Mucosa of descending colon (tissue), 3 donors: ENCODE results near the gene SRBD1. TPM values are rescaled to one million over a fixed set of nuclear protein-coding genes. Genes with fewer than 3 reads are reported as not detected.

Source experiments
- ATAC-seq: fragments of 200-7000 bp; cut with Tn5 transposase; one replicate; pipeline ENCODE4 v1.9.1; 2020; ENCODE audit warnings: mild to moderate bottlenecking, moderate library complexity
- DNase-seq, 3 donors: peaks; one replicate each; pipeline ENCODE4 v3.0.0-alpha.2; 2020
- H3K36me3 ChIP-seq: fragments of 200-600 bp; one replicate; pipeline ENCODE4 v1.8.0; 2021; ENCODE audit warnings: low read depth, mild to moderate bottlenecking
- H3K4me1 ChIP-seq: fragments of 200-600 bp; one replicate; pipeline ENCODE4 v1.8.0; 2021; ENCODE audit warnings: low read depth, mild to moderate bottlenecking
- H3K4me3 ChIP-seq: fragments of 200-600 bp; one replicate; pipeline ENCODE4 v1.8.0; 2021; ENCODE audit warnings: mild to moderate bottlenecking
- H3K9me3 ChIP-seq: fragments of 200-600 bp; one replicate; pipeline ENCODE4 v1.8.0; 2021; ENCODE audit warnings: mild to moderate bottlenecking
- intact Hi-C, 2 donors: fragments of 100-400 bp; cut with DNase I in 1 of 2; cut with micrococcal nuclease in 1 of 2; formaldehyde crosslinking; loops; one replicate each; pipeline versions ENCODE4 v1.11.0 to v1.11.1; 2022; cut with DNase I, micrococcal nuclease
- total RNA-seq, 3 donors: library from RNA; stranded (reverse); fragmentation: NEBNext Ultra II Directional in 2 of 3; extraction: Animal tissue kit (Norgen Biotek cat#: 25700) in 2 of 3; gene quantifications; one replicate each; pipeline versions ENCODE4 v1.2.1 to v1.2.4, GENCODE V29; 2021 to 2023
- TF ChIP-seq, protein P1 (sequence below): fragments of 200-600 bp; IDR thresholded peaks from one replicate; pipeline ENCODE4 v1.8.0; 2022; ENCODE audit warnings: antibody characterized with exemption, mild to moderate bottlenecking
- donor health status: DM: no; HTN: no; CAD: no; lungs with moderate emphysema.
- donor health status: DM: no; HTN: no; CAD: no.
- donor health status: DM: no; HTN: yes; CAD: no.

The SRBD1 gene
- total RNA-seq, 3 donors from 2014 or later, result 17.2 to 20.9 (median 17.3) TPM

DNA sequence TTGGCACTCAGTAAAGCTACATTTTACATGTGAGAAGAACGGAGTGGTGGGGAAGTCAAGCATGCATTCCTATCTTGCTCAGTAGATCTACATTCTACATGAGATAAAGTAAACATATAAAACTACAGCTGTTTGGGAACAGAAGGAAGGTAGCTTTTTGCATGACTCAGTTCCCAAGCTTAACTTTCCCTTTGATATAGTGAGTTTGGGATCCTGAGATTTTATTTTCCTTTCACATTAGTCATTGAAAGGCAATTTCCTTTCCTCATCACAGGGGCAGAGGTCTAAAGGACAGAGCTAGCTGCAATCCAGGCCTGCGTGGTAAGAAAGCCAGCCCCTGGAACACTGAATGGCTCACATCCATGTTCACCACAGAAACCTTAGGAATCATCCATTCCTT, 257.2 kb downstream of the SRBD1 start:
- intact Hi-C loops, result no loop called here
- Histone ChIP-seq H3K4me1 (no peaks in the 10 kb centered on the region), H3K4me3 (no peak overlapping the region), H3K9me3 (no peaks in the 10 kb centered on the region), H3K36me3 (no peaks in the 10 kb centered on the region)
- TF ChIP-seq, protein P1, sequence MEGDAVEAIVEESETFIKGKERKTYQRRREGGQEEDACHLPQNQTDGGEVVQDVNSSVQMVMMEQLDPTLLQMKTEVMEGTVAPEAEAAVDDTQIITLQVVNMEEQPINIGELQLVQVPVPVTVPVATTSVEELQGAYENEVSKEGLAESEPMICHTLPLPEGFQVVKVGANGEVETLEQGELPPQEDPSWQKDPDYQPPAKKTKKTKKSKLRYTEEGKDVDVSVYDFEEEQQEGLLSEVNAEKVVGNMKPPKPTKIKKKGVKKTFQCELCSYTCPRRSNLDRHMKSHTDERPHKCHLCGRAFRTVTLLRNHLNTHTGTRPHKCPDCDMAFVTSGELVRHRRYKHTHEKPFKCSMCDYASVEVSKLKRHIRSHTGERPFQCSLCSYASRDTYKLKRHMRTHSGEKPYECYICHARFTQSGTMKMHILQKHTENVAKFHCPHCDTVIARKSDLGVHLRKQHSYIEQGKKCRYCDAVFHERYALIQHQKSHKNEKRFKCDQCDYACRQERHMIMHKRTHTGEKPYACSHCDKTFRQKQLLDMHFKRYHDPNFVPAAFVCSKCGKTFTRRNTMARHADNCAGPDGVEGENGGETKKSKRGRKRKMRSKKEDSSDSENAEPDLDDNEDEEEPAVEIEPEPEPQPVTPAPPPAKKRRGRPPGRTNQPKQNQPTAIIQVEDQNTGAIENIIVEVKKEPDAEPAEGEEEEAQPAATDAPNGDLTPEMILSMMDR, result no peak
- ATAC-seq (peak; percentile 36), DNase-seq (no peak)

DNA sequence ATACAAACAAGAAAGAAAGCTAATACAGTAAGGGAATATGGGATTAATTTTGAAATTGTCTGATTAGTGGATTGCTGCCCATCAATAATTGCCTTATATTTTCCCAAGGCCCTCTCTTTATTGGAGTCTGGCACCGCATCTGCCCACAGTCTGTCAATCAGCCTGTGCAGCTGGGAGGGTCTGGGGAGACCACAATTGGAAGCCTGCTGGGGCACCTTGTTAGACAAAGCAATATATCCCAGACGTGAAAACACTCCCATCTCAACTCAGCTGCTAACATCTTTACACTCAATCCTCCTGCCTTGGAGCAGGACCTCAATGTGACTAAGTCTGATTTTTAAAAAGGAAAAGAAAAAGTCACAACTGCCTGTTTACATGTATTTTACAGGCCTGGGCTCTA, 258.6 kb downstream of the SRBD1 start:
- H3K9me3 ChIP-seq, result no peaks in the 10 kb centered on the region
- intact Hi-C loops, result no loop called here
- ATAC-seq (no peak), DNase-seq (no peak)
- no peaks in the 10 kb centered on the region for H3K4me1 ChIP-seq
- TF ChIP-seq, protein P1, result no peak
- no peak overlapping the region for H3K4me3 ChIP-seq
- H3K36me3 ChIP-seq, result no peaks in the 10 kb centered on the region

DNA sequence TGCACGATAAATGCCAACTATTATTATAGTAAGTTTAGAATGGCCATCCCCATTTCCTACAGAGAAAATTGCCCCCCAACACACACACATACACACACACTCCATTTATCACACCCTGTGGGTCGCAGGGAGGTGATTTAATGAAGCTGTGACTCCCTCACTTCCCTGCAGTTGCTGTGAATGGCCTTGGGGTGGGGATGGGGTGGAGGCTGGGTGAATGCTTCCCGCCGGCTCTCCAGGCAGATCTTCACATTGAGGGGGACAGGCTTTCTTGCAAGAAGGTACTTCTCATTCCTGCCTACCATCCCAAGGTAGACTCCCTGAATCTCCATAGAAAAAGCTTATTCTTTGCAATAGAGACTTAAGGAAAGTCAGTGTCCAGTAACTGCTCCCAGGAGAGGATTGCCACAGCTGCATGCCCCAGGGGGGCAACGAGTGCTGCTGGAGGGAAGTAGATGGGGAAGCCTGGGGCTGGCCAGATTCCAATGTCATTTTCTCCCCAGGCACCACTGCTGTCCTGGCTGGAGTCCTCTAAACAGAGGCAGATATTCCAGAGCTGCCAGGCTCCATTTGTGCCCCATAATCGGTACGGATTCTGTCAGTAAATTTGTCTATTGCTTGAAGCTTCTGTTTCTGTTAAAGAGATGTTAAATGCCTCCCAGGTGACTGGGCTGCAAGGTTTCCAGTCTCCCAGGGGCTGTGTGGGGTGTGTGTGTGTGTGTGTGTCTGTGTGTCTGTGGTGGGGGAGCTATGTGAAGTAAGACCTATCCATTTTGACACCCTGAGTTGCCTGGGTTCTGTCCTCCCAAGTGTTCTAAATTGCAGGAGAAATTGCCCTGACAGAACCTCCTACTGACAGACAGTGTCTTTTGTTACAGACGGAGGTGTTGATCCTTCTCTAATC, 265.5 kb downstream of the SRBD1 start:
- intact Hi-C loops, result no loop called here
- DNase-seq (no peak), ATAC-seq (no peak)
- no peaks in the 10 kb centered on the region for H3K4me1 ChIP-seq
- H3K9me3 ChIP-seq, result no peaks in the 10 kb centered on the region
- H3K36me3 ChIP-seq, result no peaks in the 10 kb centered on the region
- TF ChIP-seq, protein P1, result no peak
- H3K4me3 ChIP-seq, result no peak overlapping the region

DNA sequence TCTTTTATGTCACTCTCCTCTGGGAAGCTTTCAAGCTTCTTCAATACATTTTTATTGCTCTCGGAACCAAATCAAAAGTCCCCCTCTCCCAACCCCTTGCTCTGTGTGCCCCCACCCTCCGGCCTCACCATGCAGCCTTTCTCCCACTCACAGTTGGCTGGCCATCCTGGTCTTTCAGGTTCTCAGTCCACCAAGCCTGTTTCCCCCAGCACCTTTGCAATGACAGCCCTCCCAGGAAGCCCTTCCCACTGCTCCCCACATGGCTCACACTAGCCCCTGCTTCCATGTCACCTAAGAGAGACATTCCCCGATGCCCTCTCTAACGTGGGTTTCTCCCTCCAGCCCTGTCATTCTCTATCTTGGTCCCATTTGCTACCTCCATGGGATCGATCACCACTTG, 266.6 kb downstream of the SRBD1 start:
- no peak for ATAC-seq
- intact Hi-C loops, result no loop called here
- no peak overlapping the region for H3K4me3 ChIP-seq
- no peaks in the 10 kb centered on the region for H3K4me1 ChIP-seq
- no peaks in the 10 kb centered on the region for H3K36me3 ChIP-seq
- TF ChIP-seq, protein P1, result no peak
- DNase-seq, result no peak
- no peaks in the 10 kb centered on the region for H3K9me3 ChIP-seq

DNA sequence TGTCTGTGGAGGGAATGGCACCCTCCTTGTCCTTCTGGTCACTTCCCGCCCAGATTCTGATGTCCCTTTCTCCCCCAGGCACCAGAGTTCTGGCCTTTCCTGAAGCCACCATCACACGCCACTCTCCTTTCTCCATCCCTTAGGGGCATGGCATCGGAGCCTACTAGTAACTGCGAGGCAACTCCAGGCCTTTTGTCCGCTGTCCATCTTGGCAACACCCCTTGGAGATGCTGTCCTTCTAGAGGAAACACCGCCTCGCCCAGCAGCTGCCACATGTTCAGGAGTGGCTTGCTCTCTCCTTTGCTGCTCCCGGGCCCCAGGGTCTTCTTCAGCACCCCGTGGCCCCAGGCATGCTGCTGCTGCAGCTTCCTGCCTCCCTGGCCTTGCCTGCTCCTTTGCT, 267.0 kb downstream of the SRBD1 start:
- no peak for DNase-seq
- H3K9me3 ChIP-seq, result no peaks in the 10 kb centered on the region
- intact Hi-C loops, result no loop called here
- no peak for ATAC-seq
- no peak overlapping the region for H3K4me3 ChIP-seq
- H3K4me1 ChIP-seq, result no peaks in the 10 kb centered on the region
- TF ChIP-seq, protein P1, result no peak
- no peaks in the 10 kb centered on the region for H3K36me3 ChIP-seq
